ENCODE measurements around the gene GSTA2. TPM values are rescaled to one million over a fixed set of nuclear protein-coding genes. Genes with fewer than 3 reads are reported as not detected.
"Not testable (repeated sequence)": the region's sequence is repeated elsewhere in the genome, so short reads cannot be mapped to it uniquely, and the experiment has no call there.

The GSTA2 gene
- total RNA-seq, 2 donors from 2014 or later: not detected

DNA sequence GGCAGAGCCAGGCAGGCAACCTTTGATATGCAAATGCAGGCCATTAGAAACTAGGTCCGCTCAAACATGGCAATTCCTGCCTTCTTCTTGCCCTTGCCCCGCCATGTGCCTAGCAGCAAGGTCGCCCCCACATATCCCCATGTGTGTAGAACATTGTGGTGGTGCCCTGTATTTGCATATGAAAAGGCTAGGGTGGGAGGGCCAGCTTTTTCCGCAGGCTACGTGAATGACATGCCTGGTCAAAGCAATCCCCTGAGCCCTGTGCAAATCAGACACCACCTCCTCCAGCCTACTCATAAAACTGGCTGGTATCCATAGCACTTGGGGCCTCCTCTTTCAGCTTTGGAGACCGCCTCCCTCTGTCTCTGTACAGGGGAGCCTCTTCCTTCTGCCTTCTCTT is 31.6 kb downstream of the GSTA2 start:
- intact Hi-C loops (cut with DNase I, micrococcal nuclease): no loop called here
- ATAC-seq (no peak), DNase-seq (no peak)

GRCh38 chr6:52729576-52729975 is 33.7 kb downstream of the GSTA2 start:
- ATAC-seq (no peak), DNase-seq (no peak)
- intact Hi-C loops (cut with DNase I, micrococcal nuclease): no loop called here

GRCh38 chr6:52728394-52728793 is 34.9 kb downstream of the GSTA2 start:
- intact Hi-C loops (cut with DNase I, micrococcal nuclease): no loop called here
- DNase-seq (no peak), ATAC-seq (no peak)

GRCh38 chr6:52727908-52728307 is 35.4 kb downstream of the GSTA2 start:
- DNase-seq (no peak), ATAC-seq (no peak)
- intact Hi-C loops (cut with DNase I, micrococcal nuclease): no loop called here

DNA sequence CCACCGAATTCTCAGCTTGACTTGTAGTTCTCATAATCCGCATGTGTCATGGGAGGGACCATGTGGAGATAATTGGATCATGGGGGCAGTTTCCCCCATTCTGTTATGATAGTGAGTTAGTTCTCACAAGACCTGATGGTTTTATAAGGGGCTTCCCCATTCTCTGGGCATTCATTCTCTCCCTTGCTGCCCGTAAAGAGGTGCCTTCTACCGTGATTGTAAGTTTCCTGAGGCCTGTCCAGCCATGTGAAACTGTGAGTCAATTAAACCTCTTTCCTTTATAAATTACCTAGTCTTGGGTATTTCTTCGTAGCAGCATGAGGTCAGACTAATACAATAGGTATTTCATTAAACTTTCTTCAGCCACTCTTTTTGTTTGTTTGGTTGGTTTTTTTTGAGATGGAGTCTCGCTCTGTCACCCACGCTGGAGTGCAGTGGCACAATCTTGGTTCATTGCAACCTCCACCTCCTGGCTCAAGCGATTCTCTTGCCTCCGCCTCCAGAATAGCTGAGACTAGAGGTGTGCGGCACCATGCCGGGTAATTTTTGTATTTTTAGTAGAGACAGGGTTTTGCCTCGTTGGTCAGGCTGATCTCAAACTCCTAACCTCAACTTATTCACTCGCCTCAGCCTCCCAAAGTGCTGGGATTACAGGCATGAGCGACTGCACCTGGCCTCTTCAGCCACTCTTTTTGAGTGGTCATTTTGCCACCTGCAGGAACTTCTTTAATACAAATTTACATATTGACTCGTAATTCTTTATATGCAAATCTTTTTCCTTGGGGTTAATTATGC is 36.3 kb downstream of the GSTA2 start:
- intact Hi-C loops (cut with DNase I, micrococcal nuclease): no loop called here
- ATAC-seq (no peak), DNase-seq (no peak)

- intact Hi-C loops (cut with DNase I, micrococcal nuclease): no loop called here
- ATAC-seq: no peak
These were observed 37.1 kb downstream of the GSTA2 start for GRCh38 chr6:52726193-52726542.

DNA sequence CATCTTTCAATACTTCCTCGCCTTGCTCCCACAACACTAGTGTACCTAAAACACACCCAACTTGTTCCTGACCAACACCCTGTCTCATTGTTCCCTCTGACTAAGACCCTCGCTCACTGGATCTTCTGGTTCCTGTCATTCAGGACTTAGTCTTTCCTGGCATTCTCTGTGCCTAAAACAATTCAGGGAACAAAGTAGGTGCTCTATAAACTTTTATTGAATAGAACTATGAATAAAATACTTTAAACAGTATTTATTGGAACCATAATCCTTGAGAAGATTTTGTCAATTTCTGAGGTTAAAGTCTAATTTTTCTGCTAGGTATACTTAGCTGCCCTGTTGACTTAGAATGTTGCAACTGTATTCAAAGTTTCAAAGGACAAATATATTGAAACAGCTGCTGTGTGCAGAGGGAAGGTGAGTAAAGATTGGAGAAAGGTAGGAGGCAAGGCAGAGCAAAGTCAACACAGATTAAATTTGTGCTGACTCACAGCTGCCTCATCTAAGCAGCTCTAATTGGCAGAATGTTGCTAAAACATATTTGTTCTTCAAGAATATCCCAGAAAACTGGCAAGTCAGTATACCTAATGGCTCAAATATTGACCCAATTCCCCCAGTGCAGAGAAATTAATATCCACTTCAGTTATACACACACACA is 37.6 kb downstream of the GSTA2 start:
- DNase-seq (peak; percentile 6 to 34), ATAC-seq (peak; percentile 87)
- intact Hi-C loops (cut with DNase I, micrococcal nuclease): no loop called here

More at GRCh38 chr6:52726193-52726542, 37.1 kb downstream of the GSTA2 start:
- DNase-seq: no peak

- no peak for DNase-seq
- peak; percentile 39 for ATAC-seq
- intact Hi-C loops (cut with DNase I, micrococcal nuclease): no loop called here
These were observed 38.1 kb downstream of the GSTA2 start for GRCh38 chr6:52725143-52725534.

DNA sequence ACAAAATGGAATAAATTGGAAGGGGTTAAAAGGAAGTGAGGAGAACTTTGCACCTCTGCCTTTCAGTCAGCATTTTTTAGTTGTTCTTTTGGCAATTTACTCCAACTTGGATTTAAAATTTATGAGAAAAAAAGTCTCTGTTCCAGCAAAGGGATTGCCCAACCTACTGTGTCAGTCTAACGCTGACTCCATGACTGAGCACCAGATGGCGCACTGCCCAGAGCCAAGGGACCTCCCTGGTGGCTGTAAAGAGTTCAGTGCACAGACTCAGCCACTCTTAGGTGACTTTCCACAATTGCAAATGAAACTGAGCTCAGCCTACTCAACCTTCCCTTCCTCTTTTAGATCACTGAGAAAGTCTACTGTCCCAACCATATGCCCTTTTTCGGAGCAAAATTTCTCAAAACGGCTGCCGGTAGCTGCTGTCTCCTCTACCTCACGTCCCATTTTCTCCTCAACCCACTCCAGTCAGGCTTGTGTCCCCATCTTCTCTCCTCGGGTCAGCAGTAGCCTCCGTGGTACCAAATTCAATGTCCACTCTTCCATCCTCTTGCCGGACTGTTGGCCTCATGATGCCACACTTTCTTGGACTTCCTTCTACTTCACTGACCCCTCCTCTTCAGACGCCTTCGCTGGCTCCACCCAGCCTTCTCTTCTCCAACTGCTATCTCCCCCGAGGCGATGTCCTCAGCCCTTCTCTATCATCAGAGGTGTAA is 38.7 kb downstream of the GSTA2 start:
- ATAC-seq: peak; percentile 80
- peak; percentile 76 to 84 for DNase-seq
- intact Hi-C loops (cut with DNase I, micrococcal nuclease): no loop called here

- DNase-seq (no peak), ATAC-seq (no peak)
- intact Hi-C loops (cut with DNase I, micrococcal nuclease): no loop called here
These were observed 39.3 kb downstream of the GSTA2 start for GRCh38 chr6:52724042-52724405.

- intact Hi-C loops (cut with DNase I, micrococcal nuclease): no loop called here
- ATAC-seq (no peak), DNase-seq (no peak)
These were observed 43.0 kb downstream of the GSTA2 start for GRCh38 chr6:52720321-52720720.

- no peak for DNase-seq
- no peak for ATAC-seq
- intact Hi-C loops (cut with DNase I, micrococcal nuclease): no loop called here
These were observed 44.7 kb downstream of the GSTA2 start for GRCh38 chr6:52718550-52718949.

DNA sequence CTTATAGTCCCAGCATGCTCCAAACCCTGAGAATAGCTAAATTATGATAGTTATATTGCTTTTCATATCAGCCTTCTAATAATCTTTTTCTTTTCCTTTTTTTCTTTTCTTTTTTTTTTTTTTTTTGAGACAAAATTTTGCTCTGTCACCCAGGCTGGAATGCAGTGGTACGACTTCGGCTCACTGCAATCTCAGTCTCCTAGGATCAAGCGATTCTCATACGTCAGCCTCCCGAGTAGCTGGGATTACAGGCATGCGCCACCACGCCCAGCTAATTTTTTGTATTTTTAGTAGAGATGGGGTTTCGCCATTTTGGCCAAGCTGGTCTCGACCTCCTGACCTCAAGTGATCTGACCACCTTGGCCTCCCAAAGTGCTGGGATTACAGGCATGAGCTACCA is 48.5 kb downstream of the GSTA2 start:
- ATAC-seq; DNase-seq; intact Hi-C loops (cut with DNase I, micrococcal nuclease): not testable (repeated sequence)

DNA sequence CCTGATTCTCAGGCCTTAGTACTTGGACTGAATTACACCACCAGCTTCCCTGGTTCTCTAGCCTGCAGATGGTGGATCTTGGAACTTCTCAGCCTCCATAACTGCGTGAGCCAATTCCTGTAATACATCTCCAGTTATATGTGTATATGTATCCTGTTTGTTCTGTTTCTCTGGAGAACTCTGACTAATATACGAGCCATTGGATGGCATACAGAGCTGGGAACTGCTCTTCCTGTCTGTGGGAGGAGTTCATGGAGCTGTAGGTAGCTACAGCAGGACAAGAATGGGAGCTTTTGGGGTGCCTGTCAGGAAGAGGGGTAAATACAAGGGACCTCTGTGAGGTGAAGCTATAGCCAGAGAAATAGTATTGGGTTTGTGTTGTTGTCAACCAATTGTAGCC is 51.1 kb downstream of the GSTA2 start:
- intact Hi-C loops (cut with DNase I, micrococcal nuclease): no loop called here
- no peak for DNase-seq
- ATAC-seq: no peak

DNA sequence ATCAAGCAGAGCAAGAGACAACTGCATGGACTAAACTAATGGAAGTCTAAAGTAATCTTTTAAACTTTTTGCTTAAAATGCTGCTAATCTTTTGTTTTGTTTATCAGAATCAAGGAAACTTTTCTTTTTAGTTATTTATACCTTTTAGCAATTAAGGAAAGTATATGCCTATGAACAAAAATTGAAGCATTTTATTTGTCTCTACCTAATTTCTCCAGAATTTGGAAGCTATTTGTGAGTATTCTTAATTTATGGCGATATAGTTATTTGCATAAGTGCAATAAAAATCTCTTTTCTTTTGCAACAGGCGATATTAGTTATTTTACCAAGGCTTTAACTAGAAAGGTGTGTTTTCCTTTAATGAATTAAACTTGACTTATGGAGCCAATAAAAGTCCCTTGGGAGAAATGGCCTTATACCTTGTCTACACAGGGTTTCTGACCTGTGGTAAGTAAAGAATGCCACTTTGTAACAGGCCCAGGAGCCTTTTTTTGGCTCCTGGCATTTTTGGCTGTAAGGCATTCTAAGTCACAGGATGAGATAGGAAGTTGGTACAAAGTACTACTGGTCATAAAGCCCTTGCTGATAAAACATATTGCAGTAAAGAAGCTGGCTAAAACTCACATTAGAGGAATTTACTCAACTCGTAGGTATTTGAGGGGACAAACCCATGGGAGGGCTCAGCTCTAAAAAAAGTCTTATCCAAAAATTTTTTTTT is 55.2 kb downstream of the GSTA2 start:
- DNase-seq (no peak), ATAC-seq (no peak)
- intact Hi-C loops (cut with DNase I, micrococcal nuclease): no loop called here

GRCh38 chr6:52706001-52706400 is 57.3 kb downstream of the GSTA2 start:
- ATAC-seq: no peak
- intact Hi-C loops (cut with DNase I, micrococcal nuclease): no loop called here
- no peak for DNase-seq

DNA sequence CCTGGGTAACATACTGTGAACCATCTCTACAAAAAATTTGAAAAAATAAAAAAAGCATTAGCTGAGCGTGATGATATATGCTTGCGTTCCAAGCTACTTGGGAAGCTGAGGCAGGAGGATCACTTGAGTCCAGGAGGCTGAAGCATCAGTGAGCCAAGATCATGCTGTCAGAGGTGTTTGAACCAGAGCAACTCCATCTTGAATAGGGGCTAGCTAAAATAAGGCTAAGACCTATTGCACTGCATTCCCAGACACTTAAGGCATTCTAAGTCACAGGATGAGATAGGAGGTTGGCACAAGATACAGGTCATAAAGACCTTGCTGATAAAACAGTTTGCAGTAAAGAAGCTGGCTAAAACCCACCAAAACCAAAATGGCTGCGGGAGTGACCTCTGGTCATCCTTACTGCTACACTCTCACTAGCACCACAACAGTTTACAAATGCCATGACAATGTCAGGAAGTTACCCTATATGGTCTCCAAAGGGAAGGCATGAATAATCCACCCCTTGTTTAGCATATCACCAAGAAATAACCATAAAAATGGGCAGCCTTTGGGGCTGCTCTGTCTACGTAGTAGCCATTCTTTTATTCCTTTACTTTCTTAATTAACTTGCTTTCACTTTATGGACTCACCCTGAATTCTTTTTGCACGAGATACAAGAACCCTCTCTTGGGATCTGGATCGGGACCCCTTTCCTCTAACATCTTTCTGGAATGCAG is 58.3 kb downstream of the GSTA2 start:
- ATAC-seq; DNase-seq; intact Hi-C loops (cut with DNase I, micrococcal nuclease): not testable (repeated sequence)

- intact Hi-C loops (cut with DNase I, micrococcal nuclease): no loop called here
- DNase-seq (no peak), ATAC-seq (no peak)
These were observed 59.2 kb downstream of the GSTA2 start for GRCh38 chr6:52704060-52704459.

Measured in left colon (tissue), 2 donors.